Right renal pelvis (tissue), 4 donors: ENCODE results near the gene HAUS7. TPM values are rescaled to one million over a fixed set of nuclear protein-coding genes. Genes with fewer than 3 reads are reported as not detected.

Source experiments
- DNase-seq, 4 donors: peaks; one replicate each; pipeline ENCODE4 v3.0.0-alpha.2; 2013; ENCODE audit warnings: low read depth in 4 of 4, low spot score in 3 of 4, missing footprints in 1 of 4
- polyA plus RNA-seq, 4 donors: library from polyadenylated mRNA; unstranded; fragments of 120-200 nt; gene quantifications; one replicate each; pipeline ENCODE4 v1.2.1, GENCODE V29; 2013; ENCODE audit not compliant: insufficient read length in 4 of 4

Gene HAUS7
- polyA plus RNA-seq, 4 donors: 24.3 to 34.0 (median 27.2) TPM

- DNase-seq: no peak
Measured at GRCh38 chrX:153499876-153500275, 29.5 kb upstream of the HAUS7 start.

GRCh38 chrX:153499341-153499740, 29.0 kb upstream of the HAUS7 start:
- no peak for DNase-seq

GRCh38 chrX:153498453-153498852, 28.1 kb upstream of the HAUS7 start:
- no peak for DNase-seq

GRCh38 chrX:153496590-153496959, 26.2 kb upstream of the HAUS7 start:
- DNase-seq: no peak

- DNase-seq: no peak
Measured at GRCh38 chrX:153495903-153496589, 25.7 kb upstream of the HAUS7 start.

- DNase-seq: no peak
Measured at GRCh38 chrX:153495362-153495751, 25.0 kb upstream of the HAUS7 start.

- DNase-seq: no peak
Measured at GRCh38 chrX:153494541-153495361, 24.4 kb upstream of the HAUS7 start, which contains the start of gene BGN. BGN (plus strand) TSS chrX:153494980; CDS start chrX:153504632, 9,652 bp downstream.

- no peak for DNase-seq
Measured at GRCh38 chrX:153494061-153494460, 23.7 kb upstream of the HAUS7 start.

- DNase-seq: no peak
Measured at GRCh38 chrX:153493085-153493484, 22.7 kb upstream of the HAUS7 start.

GRCh38 chrX:153492543-153492942, 22.2 kb upstream of the HAUS7 start:
- DNase-seq: no peak

- DNase-seq: no peak
Measured at GRCh38 chrX:153491918-153492317, 21.5 kb upstream of the HAUS7 start.

GRCh38 chrX:153491351-153491914, 21.1 kb upstream of the HAUS7 start:
- DNase-seq: no peak

- no peak for DNase-seq
Measured at GRCh38 chrX:153490217-153490930, 20.0 kb upstream of the HAUS7 start.

- DNase-seq: no peak
Measured at GRCh38 chrX:153488231-153488914, 18.0 kb upstream of the HAUS7 start.

GRCh38 chrX:153487590-153488071, 17.3 kb upstream of the HAUS7 start:
- no peak for DNase-seq

- no peak for DNase-seq
Measured at GRCh38 chrX:153486171-153486570, 15.8 kb upstream of the HAUS7 start.

- DNase-seq: no peak
Measured at GRCh38 chrX:153485396-153486080, 15.2 kb upstream of the HAUS7 start.

- no peak for DNase-seq
Measured at GRCh38 chrX:153482376-153483015, 12.1 kb upstream of the HAUS7 start.

- DNase-seq: no peak
Measured at GRCh38 chrX:153481043-153481442, 10.7 kb upstream of the HAUS7 start.
